ENCODE measurements around the gene MAP1B. TPM values are rescaled to one million over a fixed set of nuclear protein-coding genes. Genes with fewer than 3 reads are reported as not detected.

The MAP1B gene
- polyA plus RNA-seq, 3 donors, result 0.02 TPM; not detected in 2

DNA sequence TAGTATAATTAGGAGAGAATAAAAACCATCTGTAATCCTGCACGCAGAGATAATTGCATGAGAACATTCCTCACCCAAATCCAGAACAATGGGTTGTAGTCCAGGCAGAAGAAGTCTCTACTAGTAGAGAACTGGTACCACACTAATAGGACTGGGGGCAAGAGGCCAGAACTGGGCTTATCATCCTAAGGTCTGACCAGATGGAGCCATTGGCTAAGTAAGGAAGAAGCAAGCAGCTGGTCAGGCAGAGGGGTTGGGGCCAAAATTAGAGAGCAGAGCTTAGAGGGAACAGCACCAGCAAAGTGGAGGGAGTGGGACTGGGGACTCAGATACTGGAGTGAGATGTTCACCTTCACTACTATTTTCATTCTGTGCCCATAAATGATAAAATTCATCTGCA, 35.4 kb upstream of the MAP1B start:
- intact Hi-C loops (cut with micrococcal nuclease), result no loop called here
- Mint-ChIP-seq H3K36me3 (no peaks in the 10 kb centered on the region), H3K27ac (no peak overlapping the region), H3K4me1 (no peaks in the 10 kb centered on the region), H3K4me3 (no peak overlapping the region), H3K9me3 (peaks cover 0 to 2% (median 0%) of the 10 kb centered on the region in 7 donors), H3K27me3 (ENCODE audit: low read depth in 3 of 3) (peaks cover 2 to 7% (median 5%) of the 10 kb centered on the region in 3 donors)
- Histone ChIP-seq H3K9me3 (replicated peaks in 1 of 2; ENCODE audit: control insufficient read depth in 1 of 2, insufficient read depth in 1 of 2, low read length in 2 of 2) (no peaks in the 10 kb centered on the region), H3K9ac (ENCODE audit: insufficient read depth, low read length, poor library complexity, severe bottlenecking) (no peak overlapping the region), H4K20me1 (ENCODE audit: insufficient read depth, low read length) (no peaks in the 10 kb centered on the region), H3K4me2 (replicated peaks; ENCODE audit: extremely low read depth, low read length, poor library complexity, severe bottlenecking) (no peak overlapping the region), H3K36me3 (replicated peaks in 1 of 2; ENCODE audit: control insufficient read depth in 1 of 2, insufficient read depth in 2 of 2, low read length in 2 of 2) (no peaks in the 10 kb centered on the region), H3K79me2 (ENCODE audit: insufficient read depth, low read length) (no peaks in the 10 kb centered on the region), H2AFZ (ENCODE audit: insufficient read depth, low read depth, low read length, poor library complexity, severe bottlenecking) (no peak overlapping the region), H3K27me3 (ENCODE audit: control insufficient read depth in 2 of 2, insufficient read depth in 2 of 2, low read length in 2 of 2) (no peaks in the 10 kb centered on the region), H3K4me1 (ENCODE audit: control insufficient read depth in 1 of 2, insufficient read depth in 2 of 2, low read length in 2 of 2) (no peaks in the 10 kb centered on the region), H3K4me3 (replicated peaks in 1 of 3; ENCODE audit: low read depth in 2 of 3, low read length in 3 of 3) (no peak overlapping the region), H3K27ac (ENCODE audit: low read depth in 1 of 2, low read length in 2 of 2) (no peak overlapping the region)
- no peak for DNase-seq
- TF ChIP-seq, protein P1, sequence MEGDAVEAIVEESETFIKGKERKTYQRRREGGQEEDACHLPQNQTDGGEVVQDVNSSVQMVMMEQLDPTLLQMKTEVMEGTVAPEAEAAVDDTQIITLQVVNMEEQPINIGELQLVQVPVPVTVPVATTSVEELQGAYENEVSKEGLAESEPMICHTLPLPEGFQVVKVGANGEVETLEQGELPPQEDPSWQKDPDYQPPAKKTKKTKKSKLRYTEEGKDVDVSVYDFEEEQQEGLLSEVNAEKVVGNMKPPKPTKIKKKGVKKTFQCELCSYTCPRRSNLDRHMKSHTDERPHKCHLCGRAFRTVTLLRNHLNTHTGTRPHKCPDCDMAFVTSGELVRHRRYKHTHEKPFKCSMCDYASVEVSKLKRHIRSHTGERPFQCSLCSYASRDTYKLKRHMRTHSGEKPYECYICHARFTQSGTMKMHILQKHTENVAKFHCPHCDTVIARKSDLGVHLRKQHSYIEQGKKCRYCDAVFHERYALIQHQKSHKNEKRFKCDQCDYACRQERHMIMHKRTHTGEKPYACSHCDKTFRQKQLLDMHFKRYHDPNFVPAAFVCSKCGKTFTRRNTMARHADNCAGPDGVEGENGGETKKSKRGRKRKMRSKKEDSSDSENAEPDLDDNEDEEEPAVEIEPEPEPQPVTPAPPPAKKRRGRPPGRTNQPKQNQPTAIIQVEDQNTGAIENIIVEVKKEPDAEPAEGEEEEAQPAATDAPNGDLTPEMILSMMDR (IDR thresholded peaks at IDR 0.05), result no peak
- no CpG with 5 or more reads among the region's 1 CpG for WGBS (ENCODE audit: insufficient coverage)

DNA sequence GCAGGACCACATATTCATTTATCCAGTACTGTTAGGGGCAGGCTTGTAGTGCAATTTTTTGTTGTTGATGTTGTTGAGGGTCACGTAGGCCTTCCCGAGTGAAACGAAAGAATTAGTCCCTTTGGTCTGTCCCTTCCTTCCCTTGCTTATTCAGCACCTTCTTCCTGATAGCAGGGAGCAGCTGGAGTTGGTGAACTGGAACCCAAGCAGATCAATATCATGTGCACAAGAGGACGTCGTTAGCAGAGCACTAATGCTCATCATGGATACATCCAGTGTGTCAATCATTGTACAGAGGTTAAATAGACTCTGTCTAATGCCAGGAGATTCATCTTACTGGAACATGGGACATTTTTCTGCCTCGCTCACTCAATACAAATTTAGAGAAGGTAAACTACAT, 33.0 kb upstream of the MAP1B start:
- DNase-seq, result no peak
- H3K27ac ChIP-seq (ENCODE audit: low read depth in 1 of 2, low read length in 2 of 2), result no peak overlapping the region
- H3K9me3 ChIP-seq (replicated peaks in 1 of 2; ENCODE audit: control insufficient read depth in 1 of 2, insufficient read depth in 1 of 2, low read length in 2 of 2), result no peaks in the 10 kb centered on the region
- WGBS (ENCODE audit: insufficient coverage), result no CpG with 5 or more reads among the region's 6 CpGs
- H3K27me3 Mint-ChIP-seq (ENCODE audit: low read depth in 3 of 3), result peaks cover 5 to 11% (median 9%) of the 10 kb centered on the region in 3 donors
- TF ChIP-seq, protein P1 (IDR thresholded peaks at IDR 0.05), result no peak
- no peak overlapping the region for H2AFZ ChIP-seq (ENCODE audit: insufficient read depth, low read depth, low read length, poor library complexity, severe bottlenecking)
- no peak overlapping the region for H3K4me3 Mint-ChIP-seq
- no peaks in the 10 kb centered on the region for H3K79me2 ChIP-seq (ENCODE audit: insufficient read depth, low read length)
- no peaks in the 10 kb centered on the region for H3K4me1 ChIP-seq (ENCODE audit: control insufficient read depth in 1 of 2, insufficient read depth in 2 of 2, low read length in 2 of 2)
- intact Hi-C loops (cut with micrococcal nuclease), result no loop called here
- H3K4me1 Mint-ChIP-seq, result no peaks in the 10 kb centered on the region
- H3K9ac ChIP-seq (ENCODE audit: insufficient read depth, low read length, poor library complexity, severe bottlenecking), result no peak overlapping the region
- H3K27ac Mint-ChIP-seq, result no peak overlapping the region
- no peaks in the 10 kb centered on the region for H3K36me3 ChIP-seq (replicated peaks in 1 of 2; ENCODE audit: control insufficient read depth in 1 of 2, insufficient read depth in 2 of 2, low read length in 2 of 2)
- peaks cover 0 to 1% of the 10 kb centered on the region in 2 donors for H3K27me3 ChIP-seq (ENCODE audit: control insufficient read depth in 2 of 2, insufficient read depth in 2 of 2, low read length in 2 of 2)
- H3K36me3 Mint-ChIP-seq, result no peaks in the 10 kb centered on the region
- no peak overlapping the region for H3K4me3 ChIP-seq (replicated peaks in 1 of 3; ENCODE audit: low read depth in 2 of 3, low read length in 3 of 3)
- H4K20me1 ChIP-seq (ENCODE audit: insufficient read depth, low read length), result no peaks in the 10 kb centered on the region
- H3K9me3 Mint-ChIP-seq, result no peaks in the 10 kb centered on the region
- H3K4me2 ChIP-seq (replicated peaks; ENCODE audit: extremely low read depth, low read length, poor library complexity, severe bottlenecking), result no peak overlapping the region
